NCI-H345 treated with DMSO at 0.1 percent for 48 hours (cell line): ENCODE data around the gene TMCO6.
A peak's percentile ranks its signal among the peaks of the same experiment; 100 is the strongest.

Experiments used
- DNase-seq: peaks from one replicate; lab custom pipeline; 2025; ENCODE audit not compliant: unreplicated experiment; lab: John Stamatoyannopoulos, UW

Gene TMCO6

DNA sequence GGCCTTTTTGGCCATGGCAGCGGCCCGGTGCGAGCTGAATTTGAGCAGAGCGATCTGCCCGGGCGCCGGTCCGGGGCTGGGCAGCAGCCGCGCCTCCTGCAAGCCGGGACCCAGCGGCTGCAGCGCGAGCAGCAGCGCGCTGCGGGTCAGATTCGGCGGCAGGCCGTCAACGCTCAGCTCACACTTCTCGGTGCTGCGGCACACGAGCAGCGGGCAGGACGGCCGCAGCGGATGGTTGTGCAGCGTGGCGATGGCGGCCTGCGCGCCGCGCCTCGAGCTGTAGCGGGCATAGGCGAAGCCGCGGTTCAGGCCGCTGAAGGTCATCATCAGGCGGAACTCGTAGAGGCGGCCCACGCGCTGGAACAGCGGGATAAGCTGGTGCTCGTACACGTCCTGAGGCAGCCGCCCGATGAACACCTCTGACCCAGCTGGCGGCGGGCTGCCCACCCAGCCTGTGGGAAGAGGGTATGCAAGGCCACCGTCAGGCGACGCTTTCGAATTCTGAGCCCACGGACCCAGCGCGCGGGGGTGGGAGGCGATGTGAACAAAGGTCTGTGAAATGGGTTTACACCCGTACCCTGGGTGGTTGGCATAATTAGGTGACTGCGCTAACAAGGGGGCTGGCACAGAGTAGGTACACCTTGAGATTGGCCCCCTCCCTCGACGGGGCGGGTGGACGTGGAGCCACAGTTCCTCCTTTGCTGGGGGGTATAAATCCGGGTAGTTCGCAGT, 33.4 kb downstream of the TMCO6 start:
- DNase-seq = no peak

DNA sequence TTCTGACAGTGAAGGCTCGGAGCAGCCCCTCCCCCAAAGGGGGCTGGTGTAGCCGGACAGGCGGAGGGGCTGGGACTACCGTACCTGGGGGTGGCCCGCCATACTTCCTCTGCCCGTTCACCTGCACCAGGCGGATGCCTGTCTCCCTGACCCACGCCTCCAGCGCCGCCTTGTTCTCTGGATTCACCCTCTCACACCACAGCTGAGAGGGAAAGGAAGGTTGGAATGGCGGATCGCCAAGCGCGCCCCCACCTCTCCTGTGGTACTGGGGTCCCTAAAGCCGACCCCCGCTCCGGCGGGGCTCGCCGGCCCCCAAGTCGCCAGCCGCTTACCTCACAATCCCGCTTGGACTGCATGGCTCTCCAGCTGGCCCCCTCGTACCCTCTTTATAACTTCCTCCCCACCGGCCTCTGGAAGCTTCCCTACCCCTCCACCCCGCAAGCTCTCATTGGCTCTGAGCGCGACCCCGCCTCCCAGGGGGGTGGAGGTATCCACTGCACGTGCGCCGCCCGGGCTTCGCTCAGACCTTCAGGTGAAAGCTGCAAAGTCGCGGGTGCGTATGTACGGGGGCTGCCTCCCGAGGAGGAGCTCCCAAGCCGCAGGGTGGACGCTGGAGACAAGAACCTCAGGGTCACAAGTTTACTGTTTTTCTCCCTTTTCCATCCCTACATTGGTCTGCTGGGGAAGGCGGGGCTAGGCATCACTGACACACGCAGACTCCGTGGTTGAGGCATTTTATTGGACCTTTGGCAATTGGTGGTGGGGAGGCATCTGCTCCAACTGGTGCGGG, 34.1 kb downstream of the TMCO6 start, which contains the start of gene DND1:
Gene DND1 (minus strand): TSS at position 390 of the 790 bp plus-strand sequence. CDS start 34 bp downstream, at position 356.
- DNase-seq = no peak

DNA sequence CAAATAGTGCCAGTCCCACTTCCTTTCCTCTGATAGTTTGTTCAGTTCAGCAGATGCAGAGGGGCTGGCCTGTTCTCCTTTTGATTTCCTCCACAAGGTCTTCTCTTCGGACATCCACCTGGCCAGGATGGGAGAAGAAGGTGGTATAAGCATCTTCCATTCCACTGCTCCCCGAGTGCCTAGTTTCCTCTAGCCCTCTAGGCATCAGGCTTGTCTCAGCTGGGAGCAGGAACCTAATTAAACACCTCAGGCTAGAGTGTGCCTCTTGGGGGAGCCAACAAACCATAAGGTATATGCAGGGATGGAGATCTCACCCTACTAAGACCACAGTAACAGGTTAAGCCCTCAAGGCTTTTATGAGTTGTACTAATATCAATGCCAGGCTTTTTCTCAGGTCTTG, 35.0 kb downstream of the TMCO6 start:
- no peak for DNase-seq

DNA sequence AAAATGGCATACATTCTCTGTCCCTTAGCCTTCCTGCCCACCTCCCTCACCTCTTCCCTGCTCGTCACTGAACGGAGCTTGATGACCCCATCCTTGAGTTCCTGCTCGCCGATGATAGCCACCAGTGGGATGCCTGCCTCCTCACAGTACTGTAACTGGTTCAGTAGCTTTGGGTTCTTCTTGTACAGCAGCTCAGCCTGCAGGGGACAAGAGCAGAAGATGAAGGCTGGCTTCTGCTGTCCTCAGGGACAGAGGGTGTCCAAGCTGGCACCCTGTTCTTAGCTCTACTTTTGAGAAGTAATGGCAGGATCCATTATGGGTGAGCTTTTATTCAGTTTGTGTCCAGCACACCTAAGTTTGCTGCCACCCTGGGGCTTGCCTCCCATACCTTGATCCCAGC, 35.4 kb downstream of the TMCO6 start:
- no peak for DNase-seq

DNA sequence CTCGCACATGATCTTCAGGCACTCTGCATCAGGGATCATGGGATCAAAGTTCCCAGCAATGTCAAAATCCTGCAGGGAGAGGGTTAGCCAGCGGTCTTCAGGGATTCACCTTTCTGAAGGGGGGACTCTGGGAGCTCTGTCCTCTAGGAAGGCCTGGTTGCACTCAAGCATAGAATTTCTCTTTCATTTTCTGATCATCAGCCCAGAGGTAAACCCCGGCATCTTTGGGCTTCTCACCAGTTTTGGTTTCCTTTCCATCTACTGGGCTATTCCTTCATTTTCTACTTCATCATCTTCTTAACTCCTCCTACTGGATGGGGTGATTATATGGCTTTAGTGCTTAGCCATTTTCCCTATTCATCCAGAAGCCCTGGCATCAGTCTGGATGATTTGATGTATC, 38.7 kb downstream of the TMCO6 start:
- no peak for DNase-seq

DNA sequence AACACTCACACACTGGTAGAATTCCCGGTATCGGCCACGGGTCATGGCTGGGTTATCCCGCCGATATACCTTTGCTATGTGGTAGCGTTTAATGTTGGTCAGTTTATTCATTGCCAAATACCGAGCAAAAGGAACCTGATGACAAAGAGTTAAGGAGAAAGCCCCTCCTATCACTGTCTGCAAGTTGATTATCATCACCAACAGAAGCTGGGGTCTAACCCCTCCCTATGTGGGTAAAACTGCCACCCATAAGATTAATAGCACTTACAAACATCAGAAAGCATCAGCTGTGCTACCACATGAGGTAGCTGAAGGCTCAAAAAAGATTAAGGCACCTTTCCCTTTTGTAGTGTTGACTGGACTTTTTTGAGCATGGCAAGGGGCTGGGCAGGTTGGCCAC, 39.7 kb downstream of the TMCO6 start:
- no peak for DNase-seq

DNA sequence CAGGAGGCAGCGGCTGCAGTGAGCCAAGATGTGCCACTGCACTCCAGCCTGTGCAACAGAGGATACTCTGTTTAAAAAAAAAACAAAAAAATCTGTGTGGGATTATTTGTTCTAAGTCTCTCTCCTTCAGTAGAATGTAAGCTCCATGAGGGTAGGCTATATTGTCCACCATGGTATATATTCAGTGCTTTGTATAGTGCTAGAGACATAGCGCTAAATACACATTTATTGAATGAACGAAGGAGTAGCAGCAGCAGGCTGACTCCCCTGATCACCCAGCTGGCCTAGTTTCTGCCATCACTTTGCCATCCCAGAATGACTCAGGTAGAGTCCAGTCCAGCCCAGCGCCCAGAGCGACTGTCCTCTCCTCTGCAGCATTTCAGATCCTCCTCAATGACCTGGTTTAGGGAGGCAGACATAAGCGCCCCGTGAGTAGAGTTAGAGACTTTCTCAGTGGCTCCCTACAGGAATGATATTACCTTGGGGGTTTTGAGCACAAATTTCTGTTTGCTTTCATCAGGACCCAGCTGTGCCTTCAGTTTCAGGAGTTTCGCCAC, 51.2 kb downstream of the TMCO6 start:
- no peak for DNase-seq

DNA sequence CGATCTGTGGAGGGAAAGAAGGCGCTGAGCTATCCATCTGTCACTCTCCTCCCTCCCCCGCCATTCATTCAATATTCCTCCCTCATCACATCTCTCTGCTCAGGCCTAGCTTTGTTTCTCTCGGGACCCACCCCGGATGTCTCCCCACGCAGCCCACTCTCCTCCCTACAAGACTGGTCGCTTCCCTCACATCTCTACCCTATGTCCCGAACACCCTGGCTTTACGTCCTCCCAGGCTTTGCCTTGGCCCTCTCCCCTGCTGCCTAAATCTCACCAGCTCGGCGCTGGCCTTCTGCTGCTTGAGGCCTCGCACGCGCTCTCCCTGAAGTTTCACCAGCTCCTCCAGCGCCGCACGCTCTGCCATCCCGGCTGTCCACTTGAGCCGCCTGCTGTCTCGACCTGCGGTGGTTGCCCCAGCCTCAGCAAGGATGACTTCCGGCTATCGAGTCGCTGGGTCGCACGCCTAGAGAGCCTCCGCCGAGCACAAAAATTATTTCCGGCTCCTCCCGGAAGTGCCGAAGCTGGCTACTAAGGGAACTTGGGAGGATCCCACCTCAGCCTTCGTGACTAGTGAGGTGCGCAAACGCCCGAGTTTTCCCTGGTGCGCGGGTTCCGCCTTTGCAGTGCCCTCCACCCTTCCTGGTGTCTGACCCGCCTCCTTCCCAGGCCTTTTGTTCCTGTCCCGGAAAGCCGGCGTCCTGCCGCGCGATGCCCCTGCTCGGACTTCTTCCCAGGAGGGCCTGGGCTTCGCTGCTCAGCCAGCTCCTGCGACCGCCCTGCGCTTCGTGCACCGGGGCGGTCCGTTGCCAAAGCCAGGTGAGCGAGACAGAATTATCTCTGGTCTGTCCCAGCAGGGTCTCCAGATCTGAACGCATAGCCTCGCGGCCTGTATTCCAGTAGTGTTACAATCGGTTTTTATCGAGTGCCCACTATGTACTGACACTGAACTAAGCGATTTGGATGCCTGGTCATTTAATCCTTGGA, 52.0 kb downstream of the TMCO6 start, which contains the start of the genes HARS1 and HARS2:
Gene HARS1 (minus strand): TSS at position 430 of the 984 bp plus-strand sequence. CDS start 66 bp downstream, at position 364.
Gene HARS2 (plus strand): TSS at position 515 of the 984 bp plus-strand sequence. CDS start 194 bp downstream, at position 709.
- DNase-seq = peak; percentile 84

DNA sequence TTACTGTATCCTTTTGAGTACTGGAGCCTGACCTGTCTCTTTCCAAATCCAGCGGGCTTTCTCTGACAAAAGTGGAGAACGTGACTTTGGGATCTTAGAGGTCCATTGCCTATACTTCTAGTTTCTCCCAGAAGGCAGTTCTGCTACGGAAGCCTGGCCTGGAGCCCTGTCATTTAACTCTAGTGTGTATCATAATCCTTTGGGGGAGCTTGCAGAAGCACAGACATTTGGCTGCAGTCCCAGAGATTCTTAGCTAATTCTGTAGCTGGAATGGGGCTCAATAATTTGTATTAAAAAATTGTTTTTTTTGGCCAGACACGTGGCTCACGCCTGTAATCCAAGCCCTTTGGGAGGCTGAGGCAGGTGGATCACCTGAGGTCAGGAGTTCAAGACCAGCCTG, 55.0 kb downstream of the TMCO6 start:
- no peak for DNase-seq
